Measurements from ENCODE around the gene FIBP. TPM values are rescaled to one million over a fixed set of nuclear protein-coding genes. Genes with fewer than 3 reads are reported as not detected.

FIBP gene
- total RNA-seq, 1 donor from 2014 or later, result 84.7 TPM

DNA sequence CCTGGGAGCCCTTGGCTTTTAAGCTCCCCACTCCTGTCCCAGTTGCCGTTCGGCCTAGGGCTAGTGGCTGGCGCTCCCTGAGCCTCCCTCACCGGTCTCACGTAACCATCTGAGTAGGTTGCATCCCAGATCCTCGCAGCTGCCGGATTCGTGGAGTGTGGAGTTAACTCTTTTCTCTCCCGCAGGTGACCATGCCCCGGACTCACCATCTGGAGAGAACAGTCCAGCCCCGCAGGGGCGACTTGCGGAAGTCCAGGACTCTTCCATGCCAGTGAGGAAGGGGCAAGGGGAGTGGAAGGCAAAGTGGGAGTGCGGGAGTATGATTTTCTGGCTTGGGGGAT is 27.1 kb downstream of the FIBP start:
- intact Hi-C loops (cut with micrococcal nuclease), result loop anchor here (1.0 kb wide), 1 partner anchor 23 kb away; no protein-coding TSS in a partner anchor

- intact Hi-C loops (cut with micrococcal nuclease), result loop anchor here (1.0 kb wide), 4 partner anchors 13 to 129 kb away; partner anchors contain the start of gene SART1
Observed at GRCh38 chr11:65860278-65861164, 27.8 kb downstream of the FIBP start, which contains the start of gene MUS81. Gene MUS81, plus strand, starts transcription at chr11:65860433. Its CDS starts 321 bp downstream, at chr11:65860754.

- intact Hi-C loops (cut with micrococcal nuclease), result loop anchor here (1.0 to 2.0 kb wide), 8 partner anchors 13 to 409 kb away; partner anchors contain the start of genes BANF1, EIF1AD, RAB1B and SART1
Observed at GRCh38 chr11:65859812-65860277, 28.4 kb downstream of the FIBP start.

DNA sequence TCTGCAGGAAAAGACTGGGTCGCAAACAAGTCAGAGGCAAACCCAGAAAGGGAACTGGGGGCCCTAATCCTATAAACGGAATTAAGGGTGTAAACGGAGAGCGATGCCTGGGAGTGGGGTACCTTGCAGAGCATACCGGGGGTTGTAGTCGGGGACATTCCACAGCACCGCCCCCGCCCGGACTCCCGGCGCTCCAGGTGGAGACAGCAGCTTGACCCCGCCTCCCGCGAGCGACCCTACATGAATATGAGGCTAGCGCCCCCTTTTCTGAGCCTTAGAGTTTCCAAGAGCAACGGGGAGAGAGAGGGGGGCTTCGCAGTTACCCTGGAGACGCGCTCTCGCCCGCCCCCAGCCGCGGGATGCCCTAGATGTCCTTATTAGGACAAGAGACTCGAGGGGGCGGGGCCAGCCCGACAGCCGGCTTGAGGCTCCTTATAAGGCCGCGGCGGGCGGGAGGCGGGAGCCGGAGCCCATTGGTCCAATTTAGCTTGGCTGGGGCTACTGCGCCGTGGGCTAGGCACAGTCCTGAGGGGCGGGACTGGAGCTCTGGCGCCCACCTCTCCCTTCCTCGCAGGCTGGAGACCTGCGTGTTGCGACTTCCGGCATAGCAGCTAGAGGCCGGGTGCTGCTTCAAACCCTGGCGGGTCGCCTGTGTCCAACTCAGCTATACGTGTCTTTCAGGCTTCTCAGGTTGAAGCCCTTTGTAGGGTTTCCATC is 29.0 kb downstream of the FIBP start:
- intact Hi-C loops (cut with micrococcal nuclease), result loop anchor here (1.0 to 2.0 kb wide), 5 partner anchors 143 to 410 kb away; partner anchors contain the start of genes BANF1, EIF1AD, RAB1B and SF3B2

DNA sequence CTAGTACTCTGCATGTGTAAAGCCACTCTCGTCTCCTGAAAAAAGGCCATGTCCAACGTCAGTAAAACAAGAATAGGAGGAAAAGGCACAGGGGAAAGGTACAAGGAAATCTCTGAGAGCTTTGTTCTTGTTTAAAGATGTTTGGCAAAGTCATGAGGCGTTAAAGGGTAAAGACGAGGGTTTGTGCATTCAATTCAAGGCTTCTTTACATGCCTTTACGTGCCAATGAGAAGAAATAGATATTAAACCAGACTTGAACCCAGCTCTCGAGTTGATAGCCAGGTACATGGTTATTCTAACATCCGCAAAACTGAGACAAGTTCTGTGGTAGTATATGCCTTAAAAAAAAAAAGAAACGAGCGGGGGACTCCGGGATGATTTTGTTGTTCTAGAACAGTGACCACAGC is 29.6 kb downstream of the FIBP start:
- intact Hi-C loops (cut with micrococcal nuclease), result loop anchor here (1.0 to 2.0 kb wide), 8 partner anchors 30 to 410 kb away; partner anchors contain the start of genes BANF1, C11orf68, DRAP1 and EIF1AD

DNA sequence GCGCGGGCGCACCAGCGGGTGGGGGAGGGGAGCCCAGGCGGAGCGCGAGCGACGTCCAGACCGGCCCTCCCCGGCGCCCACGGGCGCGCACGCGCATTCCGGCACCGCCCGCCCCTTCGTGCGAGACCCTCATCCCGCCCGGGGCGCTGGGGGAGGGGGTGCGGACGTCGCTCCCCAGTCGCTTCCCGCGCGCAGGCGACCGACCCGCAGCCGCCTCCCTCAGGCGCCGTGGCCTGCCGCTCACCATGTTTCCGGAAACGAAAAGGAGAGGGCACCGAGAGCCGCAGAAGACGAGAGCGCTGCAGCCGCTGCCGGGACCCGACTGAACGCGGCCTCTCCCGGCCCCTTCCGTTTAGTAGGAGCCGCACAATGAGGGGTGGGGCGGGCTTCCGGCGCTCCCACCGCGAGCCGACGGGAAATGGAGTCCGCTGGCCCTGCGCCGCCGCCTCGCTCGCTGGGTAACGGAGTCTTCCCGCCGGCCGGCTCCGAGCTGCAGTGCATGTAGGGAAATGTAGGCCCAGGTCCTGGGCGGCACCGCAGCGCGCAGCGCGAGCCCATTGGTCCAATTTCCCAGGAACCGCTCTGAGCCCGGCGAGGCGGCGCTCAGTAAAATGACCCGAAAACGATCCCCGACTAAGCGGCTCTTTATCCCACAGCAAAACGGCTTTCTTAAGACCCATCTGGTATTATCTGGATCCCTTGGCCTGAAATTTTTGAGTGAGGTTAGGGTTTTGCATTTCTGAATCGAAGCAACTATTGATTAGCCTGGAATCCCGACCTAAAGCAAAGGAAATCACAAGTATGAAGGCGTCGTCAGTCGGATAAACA is 30.2 kb downstream of the FIBP start, which contains the start of gene CFL1:
Gene CFL1 (minus strand): TSS at position 328 of the 828 bp plus-strand sequence. CDS start 81 bp downstream, at position 247.
- intact Hi-C loops (cut with micrococcal nuclease), result loop anchor here (1.0 to 2.0 kb wide), 6 partner anchors 30 to 411 kb away; partner anchors contain the start of genes C11orf68, DRAP1, FIBP and KAT5

DNA sequence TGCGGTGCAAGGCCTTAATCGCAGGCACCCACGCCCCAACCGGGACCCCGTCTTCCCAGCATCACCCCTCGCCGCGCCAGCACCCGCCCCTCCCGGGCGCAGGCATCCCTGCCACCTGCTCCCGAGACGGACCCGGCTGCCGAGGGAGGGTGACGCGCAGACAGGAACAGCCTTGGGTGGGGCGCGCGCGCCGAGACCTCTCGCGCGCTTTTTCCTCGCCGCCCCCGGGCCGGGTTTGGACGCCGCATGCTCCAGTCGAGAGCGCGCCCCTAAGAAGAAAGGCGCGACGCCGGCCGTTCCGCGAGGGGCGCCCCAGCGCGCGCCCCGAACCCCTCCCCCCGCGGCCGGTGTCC is 30.8 kb downstream of the FIBP start:
- intact Hi-C loops (cut with micrococcal nuclease), result no loop called here

- intact Hi-C loops (cut with micrococcal nuclease), result no loop called here
Observed at GRCh38 chr11:65856689-65857499, 31.4 kb downstream of the FIBP start.

DNA sequence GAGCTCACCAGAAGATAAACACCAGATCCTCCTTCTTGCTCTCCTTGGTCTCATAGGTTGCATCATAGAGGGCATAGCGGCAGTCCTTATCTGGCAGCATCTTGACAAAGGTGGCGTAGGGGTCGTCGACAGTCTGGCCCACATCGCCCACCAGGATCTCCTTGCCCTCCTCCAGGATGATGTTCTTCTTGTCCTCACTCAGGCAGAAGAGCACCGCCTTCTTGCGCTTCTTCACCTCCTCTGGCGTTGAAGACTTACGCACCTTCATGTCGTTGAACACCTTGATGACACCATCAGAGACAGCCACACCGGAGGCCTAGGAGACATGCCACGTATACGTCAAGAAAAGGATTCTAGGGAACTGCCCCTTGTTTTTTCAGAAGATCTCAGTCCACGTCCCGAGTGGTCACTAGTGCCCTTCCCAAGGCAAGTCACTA is 32.3 kb downstream of the FIBP start:
- intact Hi-C loops (cut with micrococcal nuclease), result no loop called here

GRCh38 chr11:65854852-65855837 is 33.1 kb downstream of the FIBP start:
- intact Hi-C loops (cut with micrococcal nuclease), result no loop called here

DNA sequence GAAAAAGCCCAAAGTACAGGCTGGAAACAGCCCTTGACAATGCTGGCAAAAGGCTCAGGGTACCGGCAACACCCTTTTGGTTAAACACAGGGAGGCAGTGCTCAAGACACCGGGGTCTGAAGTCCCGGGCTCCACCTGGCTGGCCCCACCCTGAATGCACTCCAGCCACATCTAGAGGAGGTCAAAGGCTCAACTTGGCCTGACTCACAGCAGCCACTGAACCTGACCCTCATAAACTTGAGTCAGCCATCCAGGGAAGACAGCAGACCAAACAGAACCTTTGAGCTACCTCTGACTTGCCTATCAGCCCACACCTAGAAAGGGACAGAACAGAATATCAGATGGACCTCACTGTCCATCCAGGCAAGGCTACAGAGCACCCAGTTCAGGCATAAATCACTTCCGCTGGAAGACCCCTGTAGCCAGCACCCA is 34.1 kb downstream of the FIBP start:
- intact Hi-C loops (cut with micrococcal nuclease), result no loop called here

GRCh38 chr11:65853246-65853979 is 34.9 kb downstream of the FIBP start:
- intact Hi-C loops (cut with micrococcal nuclease), result no loop called here

- intact Hi-C loops (cut with micrococcal nuclease), result no loop called here
Observed at GRCh38 chr11:65852508-65853245, 35.6 kb downstream of the FIBP start.

GRCh38 chr11:65851811-65852507 is 36.3 kb downstream of the FIBP start:
- intact Hi-C loops (cut with micrococcal nuclease), result no loop called here

DNA sequence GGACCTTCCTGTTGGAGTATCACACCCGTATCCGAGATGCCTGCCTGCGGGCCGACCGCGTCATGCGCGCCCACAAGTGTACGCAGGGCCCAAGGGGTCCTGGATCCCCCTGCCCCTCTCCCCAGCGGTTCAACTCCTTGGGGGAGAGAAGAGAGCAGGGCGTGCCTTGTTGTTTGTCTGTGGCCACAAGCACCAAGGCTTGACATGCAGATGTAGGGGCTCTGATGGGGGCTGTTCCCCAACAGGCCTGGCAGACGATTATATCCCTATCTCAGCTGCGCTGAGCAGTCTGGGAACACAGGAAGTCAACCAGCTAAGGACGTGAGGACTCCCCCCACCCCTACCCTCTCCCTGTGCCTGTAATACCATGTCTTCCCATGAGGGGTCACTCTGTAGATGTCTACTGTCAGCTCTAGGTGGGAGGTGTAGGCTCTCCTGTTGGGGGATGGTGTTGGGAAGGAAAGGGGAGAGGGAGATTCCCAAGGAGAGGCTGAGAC is 37.1 kb downstream of the FIBP start:
- intact Hi-C loops (cut with micrococcal nuclease), result no loop called here
